ENCODE data around the gene MIER2.

GRCh38 chr19:389935-390289 lies 45.3 kb upstream of the MIER2 start:
- TF ChIP-seq CTCF (tag by site-specific recombination; IDR thresholded peaks at IDR 0.05) (no peak), ZNF140 (tag by site-specific recombination; IDR thresholded peaks at IDR 0.05) (no peak), ZNF26 (tag by site-specific recombination; IDR thresholded peaks at IDR 0.05) (no peak), REST (tag by site-specific recombination; IDR thresholded peaks at IDR 0.05) (no peak), ZNF660 (tag by site-specific recombination; IDR thresholded peaks at IDR 0.05) (no peak), ZNF585B (tag by site-specific recombination; IDR thresholded peaks at IDR 0.05) (no peak), ZNF513 (tag by site-specific recombination; IDR thresholded peaks at IDR 0.05) (no peak), ZNF692 (tag by site-specific recombination; IDR thresholded peaks at IDR 0.05) (no peak), ZNF639 (tag by site-specific recombination; IDR thresholded peaks at IDR 0.05) (no peak)

Measured in HEK293 (cell line).